Panc1 (cell line): ENCODE measurements around the gene KCTD1. TPM values are rescaled to one million over a fixed set of nuclear protein-coding genes. Genes with fewer than 3 reads are reported as not detected.

ENCODE experiments used
- ATAC-seq: fragments of 200-7000 bp; cut with Tn5 transposase; 2 replicates; pipeline ENCODE4 v1.9.1; 2020; ENCODE audit warnings: mild to moderate bottlenecking, moderate library complexity
- BruUV-seq: library from RNA; stranded (reverse); fragments of 400-500 nt; replicated peaks from 2 replicates; lab custom pipeline; 2021; lab: Mats Ljungman, UMichigan
- CTCF ChIA-PET: fragments of 300-600 bp; sonication (Branson Sonifier 250); formaldehyde crosslinking; loops from one replicate; lab custom pipeline; 2022; ENCODE audit warnings: antibody characterized with exemption; lab: Charles Lee
- POLR2A ChIA-PET: fragments of 300-600 bp; sonication (Branson Sonifier 250); formaldehyde crosslinking; loops from one replicate; lab custom pipeline; 2022; ENCODE audit warnings: antibody characterized with exemption; lab: Charles Lee
- DNase-seq: peaks from one replicate; pipeline ENCODE4 v3.0.0-alpha.2; 2010; ENCODE audit warnings: low read depth, low spot score
- H3K27ac ChIP-seq: 2 replicates; pipeline ENCODE4 v1.5.1; 2011; ENCODE audit warnings: mild to moderate bottlenecking, low read length, inconsistent platforms
- H3K27me3 ChIP-seq: fragments of 200-500 bp; sonication (Bioruptor generic); 2 replicates; pipeline ENCODE4 v1.6.0; 2014; ENCODE audit warnings: low read length, inconsistent platforms; ENCODE audit not compliant: control insufficient read depth, insufficient read depth
- H3K36me3 ChIP-seq: fragments of 200-500 bp; sonication (Bioruptor generic); 2 replicates; pipeline ENCODE4 v1.5.1; 2014; ENCODE audit warnings: inconsistent platforms, mild to moderate bottlenecking, low read length, moderate library complexity; ENCODE audit not compliant: control insufficient read depth, insufficient read depth
- H3K4me1 ChIP-seq: 2 replicates; pipeline ENCODE4 v1.5.1; 2011; ENCODE audit warnings: inconsistent platforms, mild to moderate bottlenecking, low read length, moderate library complexity; ENCODE audit not compliant: control insufficient read depth, insufficient read depth
- H3K4me3 ChIP-seq, 2 experiments: 2 replicates each; pipeline ENCODE4 v1.5.1; 2011 to 2012; ENCODE audit warnings: low read depth in 2 of 2, low read length in 2 of 2, mild to moderate bottlenecking in 2 of 2, inconsistent platforms in 1 of 2, moderate library complexity in 1 of 2
- H3K9me3 ChIP-seq: fragments of 200-500 bp; sonication (Bioruptor generic); 2 replicates; pipeline ENCODE4 v1.5.1; 2014; ENCODE audit warnings: low read depth, mild to moderate bottlenecking, inconsistent platforms, low read length, moderate library complexity; ENCODE audit not compliant: control insufficient read depth, insufficient read depth
- POLR2AphosphoS5 ChIP-seq: IDR thresholded peaks from 2 replicates; pipeline ENCODE4 v1.6.1; 2012; ENCODE audit warnings: mild to moderate bottlenecking, low read depth, low read length, moderate library complexity
- SIN3A ChIP-seq: IDR thresholded peaks from 2 replicates; pipeline ENCODE4 v1.6.1; 2012; ENCODE audit warnings: low read depth, mild to moderate bottlenecking, low read length, moderate library complexity, borderline replicate concordance; ENCODE audit not compliant: insufficient read depth
- TCF7L2 ChIP-seq: IDR thresholded peaks from 2 replicates; pipeline ENCODE4 v1.6.1; 2011; ENCODE audit warnings: mild to moderate bottlenecking, low read depth, low read length, inconsistent platforms
- in situ Hi-C: cut with HindIII; loops from 2 replicates; pipeline ENCODE4 v1.10.0; 2016; ENCODE audit warnings: low sequenced_read_pairs, low pct_unique_long_range_greater_than_20kb
- intact Hi-C: fragments of 100-400 bp; cut with micrococcal nuclease; formaldehyde crosslinking; loops from one replicate; pipeline ENCODE4 v1.10.0; 2022; ENCODE audit not compliant: unreplicated experiment
- total RNA-seq: library from RNA; stranded (reverse); gene quantifications from one replicate; pipeline ENCODE4 v1.2.1, GENCODE V29; 2021; ENCODE audit not compliant: unreplicated experiment
- TF ChIP-seq, protein P1 (sequence below), 2 experiments: IDR thresholded peaks; 2 replicates each; pipeline ENCODE4 v1.6.1; 2011 to 2012; ENCODE audit warnings: low read depth in 2 of 2, control low read depth in 1 of 2, low read length in 1 of 2, mild to moderate bottlenecking in 1 of 2, moderate library complexity in 1 of 2; ENCODE audit not compliant: insufficient read depth in 1 of 2
- TF ChIP-seq, protein P2 (sequence below): fragments of 450-650 bp; IDR thresholded peaks from 2 replicates; pipeline ENCODE4 v1.5.1; 2017; ENCODE audit warnings: mild to moderate bottlenecking

Gene KCTD1
- total RNA-seq, 1 experiment from 2014 or later = 34.4 TPM

DNA sequence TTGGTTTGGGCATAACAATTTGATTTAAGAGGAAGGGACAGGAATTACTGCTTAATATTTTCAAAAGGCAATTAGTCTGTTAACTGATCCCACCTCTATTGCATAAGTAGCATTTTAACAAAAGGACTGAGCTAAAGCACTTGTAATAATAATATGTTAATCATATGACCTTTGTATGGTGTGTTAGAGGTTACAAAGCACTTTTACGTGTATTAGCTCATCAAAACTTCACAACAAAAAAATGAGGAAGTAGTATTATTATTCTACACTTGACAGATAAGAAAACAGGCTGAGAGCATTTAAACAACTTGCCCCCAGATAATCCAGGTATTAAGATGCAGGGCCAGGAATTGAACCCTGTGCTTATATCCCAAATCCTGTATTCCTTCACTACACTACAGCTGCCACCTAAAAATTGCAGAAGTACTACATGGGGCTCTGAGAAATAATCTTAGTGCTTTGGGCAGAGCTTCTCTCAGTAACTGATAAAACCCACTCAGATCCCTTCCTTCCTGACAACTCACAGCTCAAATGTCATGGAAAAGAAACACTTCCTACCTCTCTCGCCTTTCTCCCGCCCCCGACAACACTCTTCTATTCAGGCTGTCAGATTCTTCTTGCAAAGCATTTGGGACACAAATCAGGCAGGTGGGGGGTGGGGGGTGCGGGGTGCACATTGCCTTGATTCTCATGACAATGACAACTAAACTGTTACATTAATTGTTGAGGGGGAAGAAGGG, 20.7 kb upstream of the KCTD1 start:
- in situ Hi-C loops = no loop called here
- POLR2A ChIA-PET = interaction anchor here (0.7 kb wide), 1 partner anchor 13 kb away, joined by 3 read pairs; no protein-coding TSS in a partner anchor

DNA sequence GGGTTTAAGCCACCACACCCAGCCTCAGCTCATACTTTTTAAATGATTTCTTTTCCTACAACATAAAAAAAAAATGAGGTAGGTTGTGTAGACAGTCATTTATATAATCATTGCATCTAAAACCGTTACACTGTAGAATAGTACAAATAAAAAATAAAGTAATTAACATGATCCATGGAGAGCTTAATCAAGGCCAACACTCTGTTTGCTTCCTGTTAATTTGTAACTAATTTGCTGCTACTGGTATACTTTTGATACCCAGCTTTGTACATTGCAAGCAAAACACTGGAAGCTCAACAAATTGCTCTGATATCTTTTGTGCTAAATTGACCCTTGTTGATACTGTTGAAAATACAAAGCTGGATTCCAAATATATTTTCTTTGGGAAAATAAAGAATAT, 20.2 kb upstream of the KCTD1 start:
- in situ Hi-C loops = no loop called here
- POLR2A ChIA-PET = interaction anchor here (0.7 kb wide), 1 partner anchor 14 kb away, joined by 3 read pairs; no protein-coding TSS in a partner anchor
- BruUV-seq = no TSS peak
- Histone ChIP-seq H3K9me3 (no peaks in the 10 kb centered on the region), H3K27ac (no peak overlapping the region), H3K36me3 (no peaks in the 10 kb centered on the region), H3K4me3 (no peak overlapping the region), H3K27me3 (no peaks in the 10 kb centered on the region), H3K4me1 (no peaks in the 10 kb centered on the region)
- no peak for ATAC-seq
- intact Hi-C loops = no loop called here
- no peak for DNase-seq
- CTCF ChIA-PET = interaction anchor here (0.5 kb wide), 1 partner anchor 22 kb away, joined by 6 read pairs; no protein-coding TSS in a partner anchor
- TF ChIP-seq TCF7L2 (no peak), POLR2AphosphoS5 (no peak), SIN3A (no peak)
- TF ChIP-seq, protein P1, sequence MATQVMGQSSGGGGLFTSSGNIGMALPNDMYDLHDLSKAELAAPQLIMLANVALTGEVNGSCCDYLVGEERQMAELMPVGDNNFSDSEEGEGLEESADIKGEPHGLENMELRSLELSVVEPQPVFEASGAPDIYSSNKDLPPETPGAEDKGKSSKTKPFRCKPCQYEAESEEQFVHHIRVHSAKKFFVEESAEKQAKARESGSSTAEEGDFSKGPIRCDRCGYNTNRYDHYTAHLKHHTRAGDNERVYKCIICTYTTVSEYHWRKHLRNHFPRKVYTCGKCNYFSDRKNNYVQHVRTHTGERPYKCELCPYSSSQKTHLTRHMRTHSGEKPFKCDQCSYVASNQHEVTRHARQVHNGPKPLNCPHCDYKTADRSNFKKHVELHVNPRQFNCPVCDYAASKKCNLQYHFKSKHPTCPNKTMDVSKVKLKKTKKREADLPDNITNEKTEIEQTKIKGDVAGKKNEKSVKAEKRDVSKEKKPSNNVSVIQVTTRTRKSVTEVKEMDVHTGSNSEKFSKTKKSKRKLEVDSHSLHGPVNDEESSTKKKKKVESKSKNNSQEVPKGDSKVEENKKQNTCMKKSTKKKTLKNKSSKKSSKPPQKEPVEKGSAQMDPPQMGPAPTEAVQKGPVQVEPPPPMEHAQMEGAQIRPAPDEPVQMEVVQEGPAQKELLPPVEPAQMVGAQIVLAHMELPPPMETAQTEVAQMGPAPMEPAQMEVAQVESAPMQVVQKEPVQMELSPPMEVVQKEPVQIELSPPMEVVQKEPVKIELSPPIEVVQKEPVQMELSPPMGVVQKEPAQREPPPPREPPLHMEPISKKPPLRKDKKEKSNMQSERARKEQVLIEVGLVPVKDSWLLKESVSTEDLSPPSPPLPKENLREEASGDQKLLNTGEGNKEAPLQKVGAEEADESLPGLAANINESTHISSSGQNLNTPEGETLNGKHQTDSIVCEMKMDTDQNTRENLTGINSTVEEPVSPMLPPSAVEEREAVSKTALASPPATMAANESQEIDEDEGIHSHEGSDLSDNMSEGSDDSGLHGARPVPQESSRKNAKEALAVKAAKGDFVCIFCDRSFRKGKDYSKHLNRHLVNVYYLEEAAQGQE (IDR thresholded peaks at IDR 0.05; ENCODE audit: insufficient read depth in 1 of 2, low read depth in 2 of 2, low read length in 1 of 2) = no peak
- TF ChIP-seq, protein P2, sequence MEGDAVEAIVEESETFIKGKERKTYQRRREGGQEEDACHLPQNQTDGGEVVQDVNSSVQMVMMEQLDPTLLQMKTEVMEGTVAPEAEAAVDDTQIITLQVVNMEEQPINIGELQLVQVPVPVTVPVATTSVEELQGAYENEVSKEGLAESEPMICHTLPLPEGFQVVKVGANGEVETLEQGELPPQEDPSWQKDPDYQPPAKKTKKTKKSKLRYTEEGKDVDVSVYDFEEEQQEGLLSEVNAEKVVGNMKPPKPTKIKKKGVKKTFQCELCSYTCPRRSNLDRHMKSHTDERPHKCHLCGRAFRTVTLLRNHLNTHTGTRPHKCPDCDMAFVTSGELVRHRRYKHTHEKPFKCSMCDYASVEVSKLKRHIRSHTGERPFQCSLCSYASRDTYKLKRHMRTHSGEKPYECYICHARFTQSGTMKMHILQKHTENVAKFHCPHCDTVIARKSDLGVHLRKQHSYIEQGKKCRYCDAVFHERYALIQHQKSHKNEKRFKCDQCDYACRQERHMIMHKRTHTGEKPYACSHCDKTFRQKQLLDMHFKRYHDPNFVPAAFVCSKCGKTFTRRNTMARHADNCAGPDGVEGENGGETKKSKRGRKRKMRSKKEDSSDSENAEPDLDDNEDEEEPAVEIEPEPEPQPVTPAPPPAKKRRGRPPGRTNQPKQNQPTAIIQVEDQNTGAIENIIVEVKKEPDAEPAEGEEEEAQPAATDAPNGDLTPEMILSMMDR = no peak

More for the DNA sequence above, 20.7 kb upstream of the KCTD1 start:
- no peaks in the 10 kb centered on the region for H3K27me3 ChIP-seq
- CTCF ChIA-PET = interaction anchor here (0.5 kb wide), 1 partner anchor 23 kb away, joined by 6 read pairs; no protein-coding TSS in a partner anchor
- no peak for ATAC-seq
- H3K27ac ChIP-seq = no peak overlapping the region
- DNase-seq = no peak
- intact Hi-C loops = no loop called here
- TF ChIP-seq POLR2AphosphoS5 (no peak), SIN3A (no peak), TCF7L2 (no peak)
- TF ChIP-seq, protein P1 (IDR thresholded peaks at IDR 0.05; ENCODE audit: insufficient read depth in 1 of 2, low read depth in 2 of 2, low read length in 1 of 2) = no peak
- TF ChIP-seq, protein P2 = no peak
- no peaks in the 10 kb centered on the region for H3K4me1 ChIP-seq
- no peaks in the 10 kb centered on the region for H3K9me3 ChIP-seq
- no peak overlapping the region for H3K4me3 ChIP-seq
- no TSS peak for BruUV-seq
- H3K36me3 ChIP-seq = no peaks in the 10 kb centered on the region
